Sigmoid colon (tissue), 4 donors: Measurements from ENCODE around the gene TSPAN5.

Experiments
- CTCF ChIP-seq, 4 experiments: fragments of 450-650 bp in 3 of 4; fragments of 200-600 bp in 1 of 4; IDR thresholded peaks; one replicate each; pipeline ENCODE4 v1.5.1; 2016 to 2019; ENCODE audit warnings: antibody characterized with exemption in 4 of 4, mild to moderate bottlenecking in 3 of 4, moderate library complexity in 2 of 4
- EP300 ChIP-seq, 4 donors: sonication (generic); formaldehyde crosslinking; IDR thresholded peaks; one replicate each; pipeline ENCODE4 v1.6.1; 2017; ENCODE audit warnings: antibody characterized with exemption in 4 of 4
- POLR2A ChIP-seq, 2 donors: fragments of 450-650 bp; IDR thresholded peaks; one replicate each; pipeline ENCODE4 v1.6.1; 2016; ENCODE audit warnings: antibody characterized with exemption in 2 of 2, mild to moderate bottlenecking in 2 of 2, moderate library complexity in 2 of 2
- POLR2AphosphoS5 ChIP-seq, 4 donors: sonication (generic); formaldehyde crosslinking; IDR thresholded peaks; one replicate each; pipeline ENCODE4 v1.6.1; 2017; ENCODE audit warnings: antibody characterized with exemption in 4 of 4

- no peak for TF ChIP-seq EP300 (IDR thresholded peaks at IDR 0.05)
- no peak for TF ChIP-seq CTCF (IDR thresholded peaks at IDR 0.05)
- no peak for TF ChIP-seq POLR2A (IDR thresholded peaks at IDR 0.05)
- no peak for TF ChIP-seq POLR2AphosphoS5 (IDR thresholded peaks at IDR 0.05)
These were observed 14.9 kb upstream of the TSPAN5 start for GRCh38 chr4:98673288-98673644.
